Right hindlimb (tissue), 1 donor: Measurements from ENCODE around the gene MYL11.
"Not testable (repeated sequence)": the region's sequence is repeated elsewhere in the genome, so short reads cannot be mapped to it uniquely, and the experiment has no call there.

Experiments used
- DNase-seq: peaks from one replicate; pipeline ENCODE4 v3.0.0-alpha.2; 2018

Gene MYL11, protein sequence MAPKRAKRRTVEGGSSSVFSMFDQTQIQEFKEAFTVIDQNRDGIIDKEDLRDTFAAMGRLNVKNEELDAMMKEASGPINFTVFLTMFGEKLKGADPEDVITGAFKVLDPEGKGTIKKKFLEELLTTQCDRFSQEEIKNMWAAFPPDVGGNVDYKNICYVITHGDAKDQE

DNA sequence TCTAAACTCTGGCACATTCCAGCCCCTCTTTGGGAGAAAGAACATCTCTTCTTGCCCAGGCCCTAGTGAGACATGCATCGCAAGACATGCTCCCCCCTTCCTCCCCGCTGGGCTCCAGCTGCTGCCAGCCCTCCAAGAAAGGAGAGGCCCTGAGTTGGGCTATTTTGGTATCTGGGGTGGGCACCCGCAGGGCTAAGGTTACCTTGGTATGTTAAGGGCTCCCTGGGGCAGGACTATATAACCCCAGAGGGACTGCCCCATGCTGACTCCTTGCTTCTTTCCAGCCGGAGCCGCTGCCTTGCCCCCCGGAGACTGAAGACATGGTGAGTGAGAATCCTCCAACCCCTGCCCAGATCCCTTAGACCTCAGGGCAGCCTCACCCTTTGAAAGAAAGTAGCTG is at the start of gene MYL11:
TSS of gene MYL11 (plus strand) at position 265 of the 400 bp plus-strand sequence. CDS start at position 321, 56 bp downstream.
- peak; percentile 48 for DNase-seq

DNA sequence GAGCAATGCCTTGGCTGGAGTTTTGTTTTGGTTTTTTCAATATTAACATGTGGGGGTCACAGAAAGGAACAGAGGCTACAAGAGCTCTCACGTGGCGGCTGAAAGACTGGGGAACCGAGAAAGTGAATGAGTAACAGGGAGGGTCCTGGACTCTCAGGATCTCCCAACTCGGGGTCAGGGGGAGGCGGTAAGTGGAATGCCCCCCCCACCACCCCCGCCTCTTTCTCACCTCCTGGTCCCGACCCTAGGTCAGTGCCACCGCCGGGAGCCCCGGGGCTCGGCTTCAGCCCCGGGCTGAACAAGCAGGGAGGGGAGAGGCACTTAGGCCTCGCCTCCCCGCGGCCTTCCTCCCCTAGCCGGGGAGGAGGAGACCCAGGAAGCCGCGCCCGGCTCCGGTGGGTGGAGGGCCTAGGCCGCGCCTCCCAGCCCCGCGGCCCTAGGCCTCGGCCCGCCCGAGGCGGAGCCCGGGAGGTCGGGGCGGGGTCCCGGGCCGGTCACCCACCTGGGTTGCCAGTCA is 40.1 kb upstream of the MYL11 start:
- DNase-seq = peak; percentile 87

DNA sequence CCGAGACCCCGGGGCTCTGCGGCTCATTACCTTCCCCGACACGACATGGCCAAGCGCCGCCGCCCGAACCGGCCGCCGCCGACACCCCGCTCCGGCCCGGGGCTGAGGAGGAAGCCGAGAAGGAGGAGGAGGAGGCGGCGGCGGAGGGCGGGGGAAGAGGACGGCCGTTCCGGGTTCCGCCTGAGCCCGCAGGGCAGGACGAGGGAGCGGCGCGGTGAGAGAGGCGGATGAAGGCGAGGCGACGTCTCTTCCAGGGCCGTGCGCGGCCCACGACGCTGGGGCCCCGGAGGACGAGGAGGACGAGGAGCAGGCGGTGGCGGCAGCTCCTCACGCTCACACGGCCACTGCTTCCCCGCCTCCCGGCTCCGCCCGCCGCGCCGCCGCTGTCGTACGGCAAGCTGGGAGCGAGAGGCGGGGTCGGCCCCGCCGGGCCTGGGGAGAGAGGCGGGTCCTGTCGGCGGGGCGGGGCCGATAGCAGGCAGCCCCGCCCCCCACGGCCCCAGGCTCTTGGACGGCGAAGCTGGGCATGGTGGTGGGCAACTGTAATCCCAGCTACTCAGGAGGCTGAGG is 39.5 kb upstream of the MYL11 start:
- peak; percentile 86 for DNase-seq

DNA sequence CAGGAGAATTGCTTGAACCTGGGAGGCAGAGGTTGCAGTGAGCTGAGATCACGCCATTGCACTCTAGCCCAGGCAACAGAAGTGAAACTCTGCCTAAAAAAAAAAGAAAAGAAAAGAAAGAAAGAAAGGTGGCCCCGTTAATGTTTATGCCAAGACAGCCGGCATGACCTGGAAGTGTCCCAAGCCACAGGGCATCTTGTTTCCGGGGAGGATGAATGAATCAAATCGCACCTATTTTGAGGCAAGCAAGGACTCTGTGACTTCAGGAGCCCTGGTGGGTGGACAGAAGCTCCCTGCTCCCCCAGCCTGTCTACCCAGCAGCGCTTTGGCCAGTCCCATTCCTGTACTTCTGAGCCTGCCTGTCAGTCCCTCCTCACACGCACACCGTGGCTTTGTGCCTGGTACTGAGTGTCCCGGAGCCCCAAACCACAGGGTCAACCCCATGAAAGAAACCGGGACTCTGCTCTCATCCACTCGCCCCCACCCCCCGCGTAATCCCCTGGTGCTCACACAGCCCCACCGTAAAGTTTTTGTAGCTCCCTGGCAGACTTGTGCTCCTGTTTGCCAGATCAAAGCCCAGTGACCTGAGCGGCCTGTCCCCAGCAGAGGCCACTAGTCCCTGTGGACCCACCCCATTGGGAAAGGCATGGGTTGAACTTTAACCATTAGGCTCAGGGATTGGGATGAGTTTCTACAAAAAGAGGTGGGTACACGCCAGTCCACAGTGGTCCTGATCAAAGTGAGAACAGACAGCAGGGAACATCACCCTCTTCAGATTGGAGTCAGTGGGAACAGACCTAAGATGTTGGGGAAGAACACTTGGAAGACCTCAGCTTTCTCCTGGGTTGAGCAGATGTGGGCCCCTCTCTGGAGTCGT is 38.8 kb upstream of the MYL11 start:
- no peak for DNase-seq

DNA sequence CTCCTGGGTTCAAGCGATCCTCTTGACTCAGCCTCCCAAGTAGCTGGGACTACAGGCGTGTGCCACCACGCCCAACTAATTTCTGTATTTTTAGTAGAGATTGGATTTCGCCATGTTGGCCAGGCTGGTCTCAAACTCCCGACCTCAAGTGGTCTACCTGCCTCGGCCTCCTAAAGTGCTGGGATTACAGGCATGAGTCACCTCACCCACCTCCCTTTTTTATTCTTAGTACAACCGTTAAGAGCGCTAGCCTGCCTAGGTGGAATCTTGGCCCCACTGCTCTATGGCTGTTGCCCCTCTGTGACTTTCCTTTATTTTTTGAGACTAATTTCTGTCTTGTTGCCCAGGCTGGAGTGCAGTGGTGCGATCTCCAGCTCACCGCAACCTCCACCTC is 36.6 kb upstream of the MYL11 start:
- DNase-seq = not testable (repeated sequence)

DNA sequence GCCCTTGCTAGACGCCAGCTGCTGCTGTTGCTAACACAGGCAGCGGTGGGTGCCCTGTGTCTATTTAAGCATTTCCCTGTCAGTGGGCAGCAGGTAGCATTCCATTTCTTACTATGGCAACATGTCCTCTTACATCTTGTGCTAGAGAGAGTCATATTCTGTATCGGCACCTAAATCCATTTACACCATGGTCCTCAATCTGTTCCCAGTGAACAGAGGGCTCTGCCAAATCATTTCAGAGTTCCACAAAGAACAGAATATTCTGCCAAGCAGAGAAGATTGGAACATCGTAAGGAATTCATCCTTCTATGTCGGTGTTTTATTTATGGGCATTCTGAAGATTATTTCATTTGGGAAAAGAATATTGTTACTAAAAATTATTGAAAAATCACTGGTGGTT is 35.9 kb upstream of the MYL11 start:
- DNase-seq = not testable (repeated sequence)

DNA sequence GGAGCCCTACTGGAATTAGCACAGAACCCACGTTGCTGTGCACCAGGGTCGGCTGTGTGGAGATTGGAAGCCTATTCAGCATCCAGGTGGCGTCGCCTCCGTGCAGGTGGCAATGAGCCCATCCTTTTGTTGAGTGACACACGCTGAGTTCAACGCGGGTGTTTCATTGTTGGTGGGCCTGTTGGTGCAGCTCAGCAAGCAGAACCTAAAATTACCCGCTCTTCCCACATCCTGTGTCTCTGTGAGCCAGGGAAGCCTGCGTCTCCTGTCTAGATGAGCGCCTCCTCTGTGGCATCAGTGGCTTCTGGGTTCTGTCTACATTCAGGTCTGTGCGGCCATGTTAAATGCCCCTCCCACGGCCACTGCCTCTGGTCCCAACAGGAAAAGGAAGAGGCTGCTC is 34.0 kb upstream of the MYL11 start:
- no peak for DNase-seq

DNA sequence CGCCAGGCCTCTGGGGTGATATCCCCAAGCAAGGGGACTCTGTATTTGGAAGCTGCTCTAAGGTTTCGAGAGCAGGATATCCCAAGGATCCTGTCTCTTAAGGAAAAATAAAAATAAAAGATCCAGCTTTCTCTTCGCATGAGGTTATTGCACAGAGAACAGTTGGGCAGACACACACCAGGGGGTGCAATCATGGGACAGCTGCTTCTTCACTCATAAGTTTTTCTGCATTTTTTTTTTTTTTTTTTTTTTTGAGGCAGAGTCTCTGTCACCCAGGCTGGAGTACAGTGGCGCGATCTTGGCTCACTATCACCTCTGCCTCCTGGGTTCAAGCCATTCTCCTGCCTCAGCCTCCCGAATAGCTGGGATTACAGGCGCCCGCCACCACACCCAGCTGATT is 32.6 kb upstream of the MYL11 start:
- not testable (repeated sequence) for DNase-seq

DNA sequence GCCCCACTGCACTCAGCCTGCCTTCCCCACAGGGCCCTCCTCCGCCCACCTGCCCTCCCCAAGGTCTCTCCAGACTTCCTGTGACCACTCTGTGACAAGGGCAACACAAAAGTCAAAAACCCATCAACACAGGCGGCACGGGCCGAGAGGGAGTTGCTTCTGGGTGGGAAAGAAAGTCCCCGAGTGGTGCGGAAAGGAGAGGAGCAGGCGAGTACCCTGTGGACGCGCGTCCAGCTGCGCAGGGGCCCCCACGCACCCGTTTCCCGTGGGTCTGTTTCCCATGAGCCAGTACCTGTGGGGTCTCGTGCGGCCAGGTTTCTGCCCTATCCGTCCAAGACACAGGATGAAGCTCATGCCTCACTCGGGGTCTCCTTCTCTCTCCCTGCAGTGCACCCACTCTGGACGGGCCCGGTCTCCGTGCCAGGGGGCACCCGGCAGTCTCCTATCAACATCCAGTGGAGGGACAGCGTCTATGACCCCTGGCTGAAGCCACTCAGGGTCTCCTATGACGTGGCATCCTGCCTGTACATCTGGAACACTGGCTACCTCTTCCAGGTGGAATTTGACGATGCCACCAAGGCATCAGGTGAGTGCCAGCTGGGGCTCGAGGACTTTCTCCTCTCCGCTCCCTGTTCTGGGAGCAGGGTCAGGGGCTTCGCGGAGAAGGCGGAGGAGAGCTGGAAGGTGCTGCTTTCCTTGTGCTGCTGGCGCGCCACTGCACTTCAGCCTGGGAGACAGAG is 31.7 kb upstream of the MYL11 start:
- no peak for DNase-seq

DNA sequence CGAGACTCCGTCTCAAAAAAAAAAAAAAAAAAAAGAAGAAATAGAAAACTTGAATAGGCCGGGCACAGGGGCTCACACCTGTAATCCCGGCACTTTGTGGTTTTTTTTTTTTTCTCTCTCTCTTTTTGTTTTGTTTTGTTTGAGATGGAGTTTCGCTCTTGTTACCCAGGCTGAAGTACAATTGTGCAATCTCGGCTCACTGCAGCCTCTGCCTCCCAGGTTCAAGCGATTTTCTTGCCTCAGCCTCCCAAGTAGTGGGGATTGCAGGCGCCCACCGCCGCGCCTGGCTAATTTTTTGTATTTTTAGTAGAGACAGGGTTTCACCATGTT is 31.1 kb upstream of the MYL11 start:
- not testable (repeated sequence) for DNase-seq

DNA sequence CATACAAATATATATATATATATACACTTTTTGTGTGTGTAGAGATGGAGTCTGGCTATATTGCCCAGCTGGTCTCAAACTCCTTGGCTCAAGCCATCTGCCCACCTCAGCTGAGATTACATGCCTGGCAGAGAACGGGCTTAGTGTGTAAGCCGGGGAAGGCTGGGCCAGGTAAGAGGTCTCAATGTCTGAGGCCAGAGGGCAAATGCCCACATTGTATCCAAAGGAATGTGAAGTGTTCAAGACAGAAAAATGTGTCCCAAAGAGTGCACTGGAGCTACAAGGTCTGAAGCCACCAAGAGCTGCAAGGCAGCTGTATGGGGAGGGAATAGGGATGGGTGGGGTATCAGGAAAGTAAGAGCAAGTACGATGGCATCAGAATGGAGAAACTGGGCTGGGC is 28.3 kb upstream of the MYL11 start:
- no peak for DNase-seq

DNA sequence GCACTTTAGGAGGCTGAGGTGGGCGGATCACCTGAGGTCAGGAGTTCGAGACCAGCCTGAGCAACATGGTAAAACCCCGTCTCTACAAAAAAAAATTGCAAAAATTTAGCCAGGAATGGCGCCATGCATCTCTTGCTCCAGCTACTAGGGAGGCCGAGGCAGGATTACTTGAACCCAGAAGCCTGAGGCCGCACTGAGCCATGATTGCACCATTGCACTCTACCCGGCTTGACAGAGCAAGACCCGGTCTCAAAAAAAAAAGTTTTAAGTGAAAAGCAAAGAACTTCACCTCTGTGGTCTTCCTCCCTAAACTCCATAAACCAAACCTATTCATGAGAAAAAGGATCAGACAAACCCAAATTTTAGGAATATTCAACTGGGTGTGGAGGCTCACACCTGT is 26.5 kb upstream of the MYL11 start:
- no peak for DNase-seq

DNA sequence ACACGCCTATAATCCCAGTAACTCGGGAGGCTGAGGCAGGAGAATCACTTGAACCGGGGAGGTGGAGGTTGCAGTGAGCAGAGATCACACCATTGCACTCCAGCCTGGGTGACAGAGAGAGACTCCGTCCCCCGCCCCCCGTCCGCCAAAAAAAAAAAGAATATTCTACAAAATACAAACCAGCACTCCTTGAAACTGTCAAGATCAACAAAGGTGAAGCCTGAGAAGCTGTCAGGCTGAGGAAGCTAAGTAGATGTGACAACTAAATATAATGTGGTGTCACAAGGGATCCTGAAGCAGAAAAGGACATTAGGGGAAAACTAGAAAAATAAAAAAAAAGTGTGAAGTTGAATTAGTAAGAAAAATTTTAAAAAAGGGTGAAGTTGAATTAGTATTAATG is 25.7 kb upstream of the MYL11 start:
- no peak for DNase-seq

DNA sequence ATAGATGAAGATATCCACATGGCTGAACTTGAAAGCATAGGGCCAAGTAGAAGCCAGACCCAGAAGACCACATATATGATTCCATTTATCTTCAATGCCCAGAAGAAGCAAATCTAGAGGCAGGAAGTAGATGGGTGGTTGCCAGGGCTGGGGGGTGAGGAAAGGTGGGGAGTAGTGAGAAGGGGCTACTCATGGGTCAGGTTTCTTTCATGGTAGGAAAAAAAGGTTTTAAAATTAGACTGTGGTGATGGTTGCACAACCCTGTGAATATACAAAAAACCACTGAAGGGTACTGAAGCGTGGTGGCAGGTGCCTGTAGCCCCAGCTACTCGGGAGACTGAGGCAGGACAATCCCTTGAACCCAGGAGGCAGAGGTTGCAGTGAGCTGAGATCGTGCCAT is 24.9 kb upstream of the MYL11 start:
- no peak for DNase-seq

DNA sequence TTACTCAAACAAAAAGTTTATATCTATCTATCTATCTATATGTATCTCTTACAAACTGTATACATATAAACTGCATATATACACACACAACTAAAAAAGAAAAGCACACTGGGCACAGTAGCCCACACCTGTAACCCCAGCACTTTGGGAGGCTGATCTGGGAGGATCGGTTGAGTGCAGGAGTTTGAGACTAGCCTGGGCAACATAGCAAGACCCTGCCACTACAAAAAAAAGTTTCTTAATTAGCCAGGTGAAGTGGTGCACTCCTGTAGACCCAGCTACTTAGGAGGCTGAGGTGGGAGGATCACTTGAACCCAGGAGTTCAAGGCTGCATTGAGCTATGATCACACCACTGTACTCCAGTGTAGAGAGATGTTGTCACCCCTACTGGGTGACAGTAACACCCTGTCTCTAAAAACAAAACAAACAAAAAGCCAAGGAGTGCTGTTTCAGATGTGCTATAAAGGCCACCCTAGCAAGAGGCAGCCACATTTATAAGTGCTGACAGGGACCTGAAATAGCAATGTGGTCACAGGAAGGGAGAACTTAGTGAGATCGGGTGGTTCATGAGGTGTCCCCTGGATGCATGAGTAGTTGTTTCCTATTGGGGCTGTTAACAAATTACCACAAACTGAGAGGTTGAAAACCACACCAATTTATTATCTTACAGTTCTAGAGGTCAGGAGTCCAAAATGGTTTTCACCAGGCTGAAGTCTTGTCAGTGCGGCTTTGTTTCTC is 24.3 kb upstream of the MYL11 start:
- DNase-seq = no peak

DNA sequence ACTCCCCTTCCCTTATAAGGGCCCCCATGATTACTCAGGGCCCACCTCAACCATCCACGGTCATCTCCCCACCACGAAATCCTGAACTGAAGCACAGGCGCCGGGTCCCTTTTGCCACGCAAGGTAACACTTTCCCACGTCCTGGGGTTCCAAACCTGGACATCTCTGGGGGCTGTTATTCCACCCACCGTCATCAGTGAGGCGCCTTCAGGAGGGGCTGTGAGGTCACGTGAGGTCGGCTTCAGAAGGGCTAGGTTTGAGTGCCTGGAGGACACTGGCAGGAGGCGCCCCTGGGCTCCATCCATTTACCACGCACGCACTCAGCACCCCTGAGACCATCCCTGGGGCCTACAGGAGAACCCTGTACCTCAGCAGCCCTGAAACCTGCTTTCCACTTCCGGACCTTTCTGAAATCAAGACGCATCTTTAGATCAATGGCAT is 23.6 kb upstream of the MYL11 start:
- DNase-seq = no peak

DNA sequence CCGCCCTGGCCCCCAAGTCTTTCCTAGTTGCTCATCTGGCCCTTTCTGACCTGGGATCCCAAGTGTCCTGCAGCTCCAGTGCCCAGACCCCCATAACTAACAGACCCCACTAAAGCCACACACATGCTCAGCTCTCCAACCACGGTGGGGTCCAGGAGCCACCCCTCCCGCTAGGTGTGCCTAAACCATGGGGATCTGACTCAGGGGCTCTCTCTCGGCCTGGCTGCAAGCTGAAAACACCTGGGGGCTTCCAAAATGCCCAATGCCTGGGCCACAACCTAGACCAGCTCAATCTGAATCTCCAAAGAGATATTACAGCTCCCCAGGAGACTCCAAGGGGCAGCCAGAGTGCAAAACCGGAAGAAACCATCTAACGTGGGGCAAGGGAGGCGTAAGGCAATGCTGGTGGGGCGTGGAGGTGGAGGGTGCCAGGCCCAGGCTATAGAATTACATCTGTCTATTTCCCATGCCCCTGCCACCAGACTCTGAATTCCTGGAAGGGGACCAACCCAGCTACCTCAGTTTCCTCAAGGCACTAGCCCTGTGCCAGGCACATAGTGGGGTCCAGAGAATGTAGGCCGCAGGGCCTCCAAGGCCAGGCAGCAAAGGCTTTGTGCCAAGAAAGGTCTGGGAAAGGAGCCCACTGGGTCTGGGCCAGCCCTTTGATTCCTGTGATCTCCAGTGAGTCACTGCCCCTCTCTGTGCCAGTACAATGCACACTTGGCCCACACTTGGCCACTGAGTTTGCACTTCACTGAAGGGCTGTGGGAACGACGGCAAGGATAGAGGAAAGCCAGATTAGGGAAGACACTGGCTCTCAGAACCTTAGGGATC is 22.8 kb upstream of the MYL11 start:
- DNase-seq = peak; percentile 62

DNA sequence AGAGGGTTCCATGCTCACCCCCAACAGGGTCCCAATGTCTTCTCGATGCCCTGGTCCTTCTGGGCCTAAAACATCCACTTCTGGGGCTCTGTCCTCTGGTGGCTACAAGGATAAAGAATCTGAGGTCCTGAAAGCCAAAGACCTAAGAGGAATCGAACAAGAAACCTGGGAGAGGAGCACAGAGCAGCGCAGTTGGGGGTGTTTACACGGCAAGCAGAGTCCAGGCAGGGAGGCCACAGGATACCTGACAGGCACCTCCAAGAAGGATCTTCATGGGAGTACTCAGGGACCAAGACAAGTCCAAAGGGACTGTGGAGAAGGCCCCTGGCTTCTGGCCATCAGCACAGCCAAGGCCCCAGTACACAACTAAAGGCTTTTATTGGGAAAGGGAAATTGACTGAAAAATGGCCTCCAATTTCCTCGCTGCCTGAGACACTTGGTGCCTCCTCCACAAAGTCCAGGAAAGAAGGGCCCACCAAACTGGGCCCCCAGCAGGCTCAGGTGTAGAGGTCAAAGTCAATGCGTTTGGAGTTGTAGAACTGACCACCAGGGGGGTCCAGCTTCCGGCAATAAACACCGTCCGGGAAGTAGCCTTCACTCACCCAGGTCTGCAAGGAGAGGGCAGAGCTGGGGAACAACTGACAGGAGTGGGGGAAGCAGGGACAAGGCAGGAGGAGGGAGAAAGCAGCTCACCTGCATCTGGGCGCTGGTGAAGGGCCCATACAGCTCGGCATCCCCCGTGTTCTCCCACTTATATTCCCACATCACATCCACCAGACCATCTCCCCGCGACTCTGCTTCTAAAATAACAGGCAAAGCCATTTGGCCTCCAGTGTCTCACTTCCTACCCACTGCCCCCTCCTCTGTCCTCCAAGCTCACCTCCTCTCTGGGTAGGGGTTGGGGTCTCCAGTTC is 21.9 kb upstream of the MYL11 start:
- DNase-seq = no peak

DNA sequence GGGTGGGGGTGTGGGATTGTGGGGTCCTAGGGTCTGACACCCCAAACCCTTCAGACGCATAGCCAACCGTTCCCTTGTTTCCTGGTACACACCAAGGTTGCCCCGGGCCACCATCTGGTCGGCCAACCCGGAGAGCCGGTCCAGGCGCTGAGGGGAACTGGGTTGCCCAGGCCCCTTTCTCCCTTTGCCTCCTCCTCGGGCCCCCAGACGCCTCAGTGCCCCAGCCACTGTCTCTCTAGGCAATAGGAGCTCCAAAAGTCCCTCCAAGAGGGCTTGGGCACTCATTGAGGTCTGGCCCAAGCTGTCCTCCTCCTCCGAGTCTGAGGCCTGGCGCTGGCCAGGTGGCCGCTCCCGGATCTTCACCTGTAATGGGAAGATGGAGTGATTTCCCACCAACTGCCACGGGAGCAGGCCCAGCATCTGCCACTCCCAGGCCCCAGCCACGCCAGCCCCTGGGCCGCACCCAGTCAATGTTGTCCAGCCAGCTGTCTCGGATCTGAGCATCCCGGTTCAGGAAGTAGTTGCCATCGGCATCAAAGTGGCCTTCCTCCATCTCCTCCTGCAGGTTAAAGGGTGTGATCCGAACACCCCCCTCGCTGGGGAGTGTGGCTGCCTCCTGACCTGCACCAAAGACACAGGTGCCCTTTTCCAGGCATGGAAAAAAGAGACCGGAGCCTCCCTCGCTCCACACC is 21.0 kb upstream of the MYL11 start:
- no peak for DNase-seq
